ENCODE data around the gene PSMA6.

DNA sequence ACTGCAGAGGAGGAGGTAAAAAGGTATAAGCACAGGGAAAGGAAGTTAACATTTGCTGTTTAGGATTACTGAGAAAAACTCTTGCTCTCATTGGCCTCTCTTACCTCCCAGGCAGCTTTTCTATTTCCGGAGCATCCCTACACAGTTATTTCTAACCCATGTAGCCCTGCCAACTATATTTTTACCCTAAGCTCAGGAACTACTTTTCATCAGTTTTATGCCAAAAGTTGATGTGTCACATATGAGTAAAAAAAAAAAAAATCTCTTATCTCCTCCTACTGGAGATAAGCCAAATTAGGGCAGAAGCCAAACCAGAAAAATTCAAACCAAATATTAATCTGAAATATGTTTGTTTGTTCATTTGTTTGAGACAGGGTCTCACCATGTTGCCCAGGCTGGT, 34.4 kb upstream of the PSMA6 start:
- TF ChIP-seq, protein P1, sequence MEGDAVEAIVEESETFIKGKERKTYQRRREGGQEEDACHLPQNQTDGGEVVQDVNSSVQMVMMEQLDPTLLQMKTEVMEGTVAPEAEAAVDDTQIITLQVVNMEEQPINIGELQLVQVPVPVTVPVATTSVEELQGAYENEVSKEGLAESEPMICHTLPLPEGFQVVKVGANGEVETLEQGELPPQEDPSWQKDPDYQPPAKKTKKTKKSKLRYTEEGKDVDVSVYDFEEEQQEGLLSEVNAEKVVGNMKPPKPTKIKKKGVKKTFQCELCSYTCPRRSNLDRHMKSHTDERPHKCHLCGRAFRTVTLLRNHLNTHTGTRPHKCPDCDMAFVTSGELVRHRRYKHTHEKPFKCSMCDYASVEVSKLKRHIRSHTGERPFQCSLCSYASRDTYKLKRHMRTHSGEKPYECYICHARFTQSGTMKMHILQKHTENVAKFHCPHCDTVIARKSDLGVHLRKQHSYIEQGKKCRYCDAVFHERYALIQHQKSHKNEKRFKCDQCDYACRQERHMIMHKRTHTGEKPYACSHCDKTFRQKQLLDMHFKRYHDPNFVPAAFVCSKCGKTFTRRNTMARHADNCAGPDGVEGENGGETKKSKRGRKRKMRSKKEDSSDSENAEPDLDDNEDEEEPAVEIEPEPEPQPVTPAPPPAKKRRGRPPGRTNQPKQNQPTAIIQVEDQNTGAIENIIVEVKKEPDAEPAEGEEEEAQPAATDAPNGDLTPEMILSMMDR (conservative IDR thresholded peaks at IDR 0.05; ENCODE audit: low read depth in 2 of 2): no peak
- no peak for TF ChIP-seq EZH2 (IDR thresholded peaks at IDR 0.05; ENCODE audit: low read depth, unreplicated experiment)
- TF ChIP-seq, protein P2, sequence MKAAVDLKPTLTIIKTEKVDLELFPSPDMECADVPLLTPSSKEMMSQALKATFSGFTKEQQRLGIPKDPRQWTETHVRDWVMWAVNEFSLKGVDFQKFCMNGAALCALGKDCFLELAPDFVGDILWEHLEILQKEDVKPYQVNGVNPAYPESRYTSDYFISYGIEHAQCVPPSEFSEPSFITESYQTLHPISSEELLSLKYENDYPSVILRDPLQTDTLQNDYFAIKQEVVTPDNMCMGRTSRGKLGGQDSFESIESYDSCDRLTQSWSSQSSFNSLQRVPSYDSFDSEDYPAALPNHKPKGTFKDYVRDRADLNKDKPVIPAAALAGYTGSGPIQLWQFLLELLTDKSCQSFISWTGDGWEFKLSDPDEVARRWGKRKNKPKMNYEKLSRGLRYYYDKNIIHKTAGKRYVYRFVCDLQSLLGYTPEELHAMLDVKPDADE (IDR thresholded peaks at IDR 0.05): no peak
- no peak for TF ChIP-seq JUNB (IDR thresholded peaks at IDR 0.05; ENCODE audit: unreplicated experiment)
- no peak for TF ChIP-seq POLR2AphosphoS5 (IDR thresholded peaks at IDR 0.05; ENCODE audit: low read depth)
- no peak for TF ChIP-seq CREB1 (CRISPR knock-in tag; IDR thresholded peaks at IDR 0.05; ENCODE audit: low read depth)
- no peak for TF ChIP-seq EZH2phosphoT487 (IDR thresholded peaks at IDR 0.05; ENCODE audit: unreplicated experiment)
- no peak for TF ChIP-seq ZNF114 (CRISPR knock-in tag; IDR thresholded peaks at IDR 0.05)
- TF ChIP-seq, protein P3, sequence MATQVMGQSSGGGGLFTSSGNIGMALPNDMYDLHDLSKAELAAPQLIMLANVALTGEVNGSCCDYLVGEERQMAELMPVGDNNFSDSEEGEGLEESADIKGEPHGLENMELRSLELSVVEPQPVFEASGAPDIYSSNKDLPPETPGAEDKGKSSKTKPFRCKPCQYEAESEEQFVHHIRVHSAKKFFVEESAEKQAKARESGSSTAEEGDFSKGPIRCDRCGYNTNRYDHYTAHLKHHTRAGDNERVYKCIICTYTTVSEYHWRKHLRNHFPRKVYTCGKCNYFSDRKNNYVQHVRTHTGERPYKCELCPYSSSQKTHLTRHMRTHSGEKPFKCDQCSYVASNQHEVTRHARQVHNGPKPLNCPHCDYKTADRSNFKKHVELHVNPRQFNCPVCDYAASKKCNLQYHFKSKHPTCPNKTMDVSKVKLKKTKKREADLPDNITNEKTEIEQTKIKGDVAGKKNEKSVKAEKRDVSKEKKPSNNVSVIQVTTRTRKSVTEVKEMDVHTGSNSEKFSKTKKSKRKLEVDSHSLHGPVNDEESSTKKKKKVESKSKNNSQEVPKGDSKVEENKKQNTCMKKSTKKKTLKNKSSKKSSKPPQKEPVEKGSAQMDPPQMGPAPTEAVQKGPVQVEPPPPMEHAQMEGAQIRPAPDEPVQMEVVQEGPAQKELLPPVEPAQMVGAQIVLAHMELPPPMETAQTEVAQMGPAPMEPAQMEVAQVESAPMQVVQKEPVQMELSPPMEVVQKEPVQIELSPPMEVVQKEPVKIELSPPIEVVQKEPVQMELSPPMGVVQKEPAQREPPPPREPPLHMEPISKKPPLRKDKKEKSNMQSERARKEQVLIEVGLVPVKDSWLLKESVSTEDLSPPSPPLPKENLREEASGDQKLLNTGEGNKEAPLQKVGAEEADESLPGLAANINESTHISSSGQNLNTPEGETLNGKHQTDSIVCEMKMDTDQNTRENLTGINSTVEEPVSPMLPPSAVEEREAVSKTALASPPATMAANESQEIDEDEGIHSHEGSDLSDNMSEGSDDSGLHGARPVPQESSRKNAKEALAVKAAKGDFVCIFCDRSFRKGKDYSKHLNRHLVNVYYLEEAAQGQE (IDR thresholded peaks at IDR 0.05; ENCODE audit: unreplicated experiment): no peak
- TF ChIP-seq, protein P4, sequence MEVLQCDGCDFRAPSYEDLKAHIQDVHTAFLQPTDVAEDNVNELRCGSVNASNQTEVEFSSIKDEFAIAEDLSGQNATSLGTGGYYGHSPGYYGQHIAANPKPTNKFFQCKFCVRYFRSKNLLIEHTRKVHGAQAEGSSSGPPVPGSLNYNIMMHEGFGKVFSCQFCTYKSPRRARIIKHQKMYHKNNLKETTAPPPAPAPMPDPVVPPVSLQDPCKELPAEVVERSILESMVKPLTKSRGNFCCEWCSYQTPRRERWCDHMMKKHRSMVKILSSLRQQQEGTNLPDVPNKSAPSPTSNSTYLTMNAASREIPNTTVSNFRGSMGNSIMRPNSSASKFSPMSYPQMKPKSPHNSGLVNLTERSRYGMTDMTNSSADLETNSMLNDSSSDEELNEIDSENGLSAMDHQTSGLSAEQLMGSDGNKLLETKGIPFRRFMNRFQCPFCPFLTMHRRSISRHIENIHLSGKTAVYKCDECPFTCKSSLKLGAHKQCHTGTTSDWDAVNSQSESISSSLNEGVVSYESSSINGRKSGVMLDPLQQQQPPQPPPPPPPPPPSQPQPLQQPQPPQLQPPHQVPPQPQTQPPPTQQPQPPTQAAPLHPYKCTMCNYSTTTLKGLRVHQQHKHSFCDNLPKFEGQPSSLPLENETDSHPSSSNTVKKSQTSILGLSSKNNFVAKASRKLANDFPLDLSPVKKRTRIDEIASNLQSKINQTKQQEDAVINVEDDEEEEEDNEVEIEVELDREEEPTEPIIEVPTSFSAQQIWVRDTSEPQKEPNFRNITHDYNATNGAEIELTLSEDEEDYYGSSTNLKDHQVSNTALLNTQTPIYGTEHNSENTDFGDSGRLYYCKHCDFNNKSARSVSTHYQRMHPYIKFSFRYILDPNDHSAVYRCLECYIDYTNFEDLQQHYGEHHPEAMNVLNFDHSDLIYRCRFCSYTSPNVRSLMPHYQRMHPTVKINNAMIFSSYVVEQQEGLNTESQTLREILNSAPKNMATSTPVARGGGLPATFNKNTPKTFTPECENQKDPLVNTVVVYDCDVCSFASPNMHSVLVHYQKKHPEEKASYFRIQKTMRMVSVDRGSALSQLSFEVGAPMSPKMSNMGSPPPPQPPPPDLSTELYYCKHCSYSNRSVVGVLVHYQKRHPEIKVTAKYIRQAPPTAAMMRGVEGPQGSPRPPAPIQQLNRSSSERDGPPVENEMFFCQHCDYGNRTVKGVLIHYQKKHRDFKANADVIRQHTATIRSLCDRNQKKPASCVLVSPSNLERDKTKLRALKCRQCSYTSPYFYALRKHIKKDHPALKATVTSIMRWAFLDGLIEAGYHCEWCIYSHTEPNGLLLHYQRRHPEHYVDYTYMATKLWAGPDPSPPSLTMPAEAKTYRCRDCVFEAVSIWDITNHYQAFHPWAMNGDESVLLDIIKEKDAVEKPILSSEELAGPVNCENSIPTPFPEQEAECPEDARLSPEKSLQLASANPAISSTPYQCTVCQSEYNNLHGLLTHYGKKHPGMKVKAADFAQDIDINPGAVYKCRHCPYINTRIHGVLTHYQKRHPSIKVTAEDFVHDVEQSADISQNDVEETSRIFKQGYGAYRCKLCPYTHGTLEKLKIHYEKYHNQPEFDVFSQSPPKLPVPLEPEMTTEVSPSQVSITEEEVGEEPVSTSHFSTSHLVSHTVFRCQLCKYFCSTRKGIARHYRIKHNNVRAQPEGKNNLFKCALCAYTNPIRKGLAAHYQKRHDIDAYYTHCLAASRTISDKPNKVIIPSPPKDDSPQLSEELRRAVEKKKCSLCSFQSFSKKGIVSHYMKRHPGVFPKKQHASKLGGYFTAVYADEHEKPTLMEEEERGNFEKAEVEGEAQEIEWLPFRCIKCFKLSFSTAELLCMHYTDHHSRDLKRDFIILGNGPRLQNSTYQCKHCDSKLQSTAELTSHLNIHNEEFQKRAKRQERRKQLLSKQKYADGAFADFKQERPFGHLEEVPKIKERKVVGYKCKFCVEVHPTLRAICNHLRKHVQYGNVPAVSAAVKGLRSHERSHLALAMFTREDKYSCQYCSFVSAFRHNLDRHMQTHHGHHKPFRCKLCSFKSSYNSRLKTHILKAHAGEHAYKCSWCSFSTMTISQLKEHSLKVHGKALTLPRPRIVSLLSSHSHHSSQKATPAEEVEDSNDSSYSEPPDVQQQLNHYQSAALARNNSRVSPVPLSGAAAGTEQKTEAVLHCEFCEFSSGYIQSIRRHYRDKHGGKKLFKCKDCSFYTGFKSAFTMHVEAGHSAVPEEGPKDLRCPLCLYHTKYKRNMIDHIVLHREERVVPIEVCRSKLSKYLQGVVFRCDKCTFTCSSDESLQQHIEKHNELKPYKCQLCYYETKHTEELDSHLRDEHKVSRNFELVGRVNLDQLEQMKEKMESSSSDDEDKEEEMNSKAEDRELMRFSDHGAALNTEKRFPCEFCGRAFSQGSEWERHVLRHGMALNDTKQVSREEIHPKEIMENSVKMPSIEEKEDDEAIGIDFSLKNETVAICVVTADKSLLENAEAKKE (CRISPR knock-in tag; IDR thresholded peaks at IDR 0.05): no peak
- TF ChIP-seq NANOG (IDR thresholded peaks at IDR 0.05; ENCODE audit: borderline replicate concordance): no peak
- TF ChIP-seq ZNF331 (CRISPR knock-in tag; IDR thresholded peaks at IDR 0.05; ENCODE audit: low read depth): no peak
- no peak for TF ChIP-seq STAT1 (IDR thresholded peaks at IDR 0.05; ENCODE audit: unreplicated experiment)

All from GM23338 (cell line).